Gastrocnemius medialis (tissue), 4 donors: ENCODE measurements around the gene CYGB. TPM values are rescaled to one million over a fixed set of nuclear protein-coding genes. Genes with fewer than 3 reads are reported as not detected.
A peak's percentile ranks its signal among the peaks of the same experiment; 100 is the strongest.
"Not testable (repeated sequence)": the region's sequence is repeated elsewhere in the genome, so short reads cannot be mapped to it uniquely, and the experiment has no call there.

Experiments used
- ATAC-seq, 2 donors: fragments of 150-250 bp; one replicate each; pipeline ENCODE4 v1.9.1; 2016
- DNase-seq, 2 donors: peaks; one replicate each; pipeline ENCODE4 v3.0.0-alpha.2; 2019
- H3K27ac ChIP-seq, 4 donors: fragments of 200-600 bp; sonication (generic); 1 replicate in 1 of 4; 2 replicates in 3 of 4; pipeline ENCODE4 v1.5.1; 2016 to 2018; ENCODE audit warnings: mild to moderate bottlenecking in 2 of 4, moderate library complexity in 1 of 4
- H3K27me3 ChIP-seq, 3 donors: fragments of 200-600 bp; sonication (generic) in 2 of 3; 1 replicate in 1 of 3; 2 replicates in 2 of 3; pipeline versions ENCODE4 v1.5.1 to v1.6.0; 2016 to 2019; ENCODE audit warnings: mild to moderate bottlenecking in 1 of 3, moderate library complexity in 1 of 3
- H3K36me3 ChIP-seq, 2 donors: fragments of 200-600 bp; sonication (generic) in 1 of 2; one replicate each; pipeline ENCODE4 v1.5.1; 2017 to 2018
- H3K4me1 ChIP-seq, 2 donors: fragments of 200-600 bp; sonication (generic) in 1 of 2; one replicate each; pipeline ENCODE4 v1.5.1; 2016 to 2017; ENCODE audit warnings: mild to moderate bottlenecking in 2 of 2
- H3K4me3 ChIP-seq, 4 donors: fragments of 200-600 bp; sonication (generic) in 3 of 4; 1 replicate in 1 of 4; 2 replicates in 3 of 4; pipeline ENCODE4 v1.5.1; 2016 to 2019; ENCODE audit warnings: mild to moderate bottlenecking in 2 of 4
- H3K9me3 ChIP-seq, 3 donors: fragments of 200-600 bp; sonication (generic) in 2 of 3; 1 replicate in 1 of 3; 2 replicates in 2 of 3; pipeline ENCODE4 v1.5.1; 2016 to 2019
- CTCF ChIP-seq, 5 experiments: fragments of 450-650 bp in 3 of 5; fragments of 200-600 bp in 2 of 5; sonication (generic) in 2 of 5; IDR thresholded peaks in 4 of 5; conservative IDR thresholded peaks in 1 of 5; 1 replicate in 4 of 5; 2 replicates in 1 of 5; pipeline ENCODE4 v1.5.1; 2016 to 2019; ENCODE audit warnings: antibody characterized with exemption in 5 of 5, mild to moderate bottlenecking in 3 of 5, moderate library complexity in 3 of 5
- POLR2A ChIP-seq, 2 donors: fragments of 450-650 bp; IDR thresholded peaks; one replicate each; pipeline ENCODE4 v1.6.1; 2017; ENCODE audit warnings: antibody characterized with exemption in 2 of 2, mild to moderate bottlenecking in 2 of 2, moderate library complexity in 2 of 2
- in situ Hi-C, 4 donors: fragments of 200-750 bp; cut with MboI; loops; one replicate each; pipeline versions ENCODE4 v1.15.0 to v1.8.0; 2017; ENCODE audit warnings: low sequenced_read_pairs in 4 of 4
- intact Hi-C: fragments of 100-400 bp; cut with DNase I; formaldehyde crosslinking; loops from one replicate; pipeline ENCODE4 v1.15.1; 2023; ENCODE audit warnings: low total_unique reads
- total RNA-seq, 4 donors: library from RNA; depleted of rRNA; stranded (reverse); fragments of >200 nt; gene quantifications; one replicate each; pipeline versions ENCODE4 v1.1.0 to v1.2.3, GENCODE V29; 2016

The CYGB gene
- total RNA-seq, 4 donors from 2014 or later: 8.1 to 19.7 (median 10.6) TPM

GRCh38 chr17:76512366-76513305, 24.9 kb downstream of the CYGB start:
- Histone ChIP-seq H3K27ac (no peak overlapping the region), H3K4me3 (no peak overlapping the region), H3K27me3 (no peaks in the 10 kb centered on the region), H3K36me3 (no peaks in the 10 kb centered on the region), H3K9me3 (no peaks in the 10 kb centered on the region), H3K4me1 (peaks cover 14% of the 10 kb centered on the region in 2 donors)
- DNase-seq: no peak
- TF ChIP-seq CTCF (IDR thresholded peaks at IDR 0.05 in 4 of 5, conservative IDR thresholded peaks at IDR 0.05 in 1 of 5): no peak
- no peak for TF ChIP-seq POLR2A (IDR thresholded peaks at IDR 0.05)
- in situ Hi-C loops: no loop called here
- intact Hi-C loops: no loop called here
- ATAC-seq: no peak

GRCh38 chr17:76511668-76512365, 25.7 kb downstream of the CYGB start:
- no peak for ATAC-seq
- no peak for TF ChIP-seq CTCF (IDR thresholded peaks at IDR 0.05 in 4 of 5, conservative IDR thresholded peaks at IDR 0.05 in 1 of 5)
- no peak for TF ChIP-seq POLR2A (IDR thresholded peaks at IDR 0.05)
- Histone ChIP-seq H3K4me3 (no peak overlapping the region), H3K9me3 (no peaks in the 10 kb centered on the region), H3K27me3 (no peaks in the 10 kb centered on the region), H3K4me1 (peaks cover 14% of the 10 kb centered on the region in 2 donors), H3K27ac (no peak overlapping the region), H3K36me3 (no peaks in the 10 kb centered on the region)
- in situ Hi-C loops (no loop called here), intact Hi-C loops (no loop called here)
- no peak for DNase-seq

GRCh38 chr17:76510831-76511244, 26.7 kb downstream of the CYGB start:
- no peak for ATAC-seq
- Histone ChIP-seq H3K27ac (peak overlapping the region in 1 of 4 donors; percentile 45), H3K9me3 (no peaks in the 10 kb centered on the region), H3K4me3 (no peak overlapping the region), H3K27me3 (no peaks in the 10 kb centered on the region), H3K36me3 (no peaks in the 10 kb centered on the region), H3K4me1 (peaks cover 9 to 14% of the 10 kb centered on the region in 2 donors)
- TF ChIP-seq CTCF (IDR thresholded peaks at IDR 0.05 in 4 of 5, conservative IDR thresholded peaks at IDR 0.05 in 1 of 5) (no peak), POLR2A (IDR thresholded peaks at IDR 0.05) (no peak)
- no peak for DNase-seq
- intact Hi-C loops (no loop called here), in situ Hi-C loops (no loop called here)

- not testable (repeated sequence) for H3K4me1 ChIP-seq, H3K4me3 ChIP-seq, H3K27me3 ChIP-seq, H3K9me3 ChIP-seq, H3K27ac ChIP-seq, H3K36me3 ChIP-seq, DNase-seq, ATAC-seq
- intact Hi-C loops: loop anchor here (5.0 kb wide), 1 partner anchor 206 kb away; no protein-coding TSS in a partner anchor
- in situ Hi-C loops: loop anchor here (5.0 kb wide), 1 partner anchor 41 kb away; the partner anchor contains the start of gene AANAT (in 4 of the 4)
Observed at GRCh38 chr17:76508472-76509063, 28.9 kb downstream of the CYGB start.
